Hematopoietic multipotent progenitor cell (in vitro differentiated cells): Measurements from ENCODE around the gene LGR5. TPM values are rescaled to one million over a fixed set of nuclear protein-coding genes. Genes with fewer than 3 reads are reported as not detected.

Source experiments
- DNase-seq, 3 donors: peaks; one replicate each; pipeline ENCODE4 v3.0.0-alpha.2; 2011 to 2015; ENCODE audit warnings: low read depth in 2 of 3, low spot score in 2 of 3
- total RNA-seq: library from RNA; depleted of rRNA; stranded (reverse); fragments of >200 nt; gene quantifications from one replicate; pipeline ENCODE4 v1.2.3, GENCODE V29; 2012

Gene LGR5
- total RNA-seq, 1 donor: under 0.01 TPM

GRCh38 chr12:71585218-71585617, 145.6 kb downstream of the LGR5 start:
- DNase-seq: no peak

- no peak for DNase-seq
Measured at GRCh38 chr12:71587012-71587411, 147.4 kb downstream of the LGR5 start.

- no peak for DNase-seq
Measured at GRCh38 chr12:71589478-71589881, 149.9 kb downstream of the LGR5 start.

GRCh38 chr12:71591601-71592000, 152.0 kb downstream of the LGR5 start:
- DNase-seq: no peak

GRCh38 chr12:71592841-71593240, 153.2 kb downstream of the LGR5 start:
- DNase-seq: no peak

GRCh38 chr12:71594214-71594948, 154.8 kb downstream of the LGR5 start:
- no peak for DNase-seq

GRCh38 chr12:71599210-71599609, 159.6 kb downstream of the LGR5 start:
- no peak for DNase-seq

GRCh38 chr12:71601546-71601945, 161.9 kb downstream of the LGR5 start:
- DNase-seq: no peak

GRCh38 chr12:71602761-71603577, 163.4 kb downstream of the LGR5 start:
- no peak for DNase-seq

- DNase-seq: no peak
Measured at GRCh38 chr12:71605039-71605438, 165.4 kb downstream of the LGR5 start.

GRCh38 chr12:71607494-71608330, 168.1 kb downstream of the LGR5 start:
- DNase-seq: no peak

GRCh38 chr12:71610031-71610795, 170.6 kb downstream of the LGR5 start:
- DNase-seq: peak in 2 of 3 donors; percentile 26 to 53

GRCh38 chr12:71621938-71622337, 182.3 kb downstream of the LGR5 start:
- no peak for DNase-seq

GRCh38 chr12:71625476-71625875, 185.9 kb downstream of the LGR5 start:
- no peak for DNase-seq

- DNase-seq: peak in 2 of 3 donors; percentile 68 to 92
Measured at GRCh38 chr12:71626098-71626497, 186.5 kb downstream of the LGR5 start.

GRCh38 chr12:71626768-71627167, 187.2 kb downstream of the LGR5 start:
- DNase-seq: no peak

GRCh38 chr12:71627438-71628002, 187.9 kb downstream of the LGR5 start:
- no peak for DNase-seq
